ENCODE results near the gene SEPSECS. TPM values are rescaled to one million over a fixed set of nuclear protein-coding genes. Genes with fewer than 3 reads are reported as not detected.

Gene SEPSECS
- total RNA-seq, 3 donors from 2014 or later (not counting 1 experiment from before 2014, with no cell fraction given): 18.5 to 26.6 (median 20.7) TPM

DNA sequence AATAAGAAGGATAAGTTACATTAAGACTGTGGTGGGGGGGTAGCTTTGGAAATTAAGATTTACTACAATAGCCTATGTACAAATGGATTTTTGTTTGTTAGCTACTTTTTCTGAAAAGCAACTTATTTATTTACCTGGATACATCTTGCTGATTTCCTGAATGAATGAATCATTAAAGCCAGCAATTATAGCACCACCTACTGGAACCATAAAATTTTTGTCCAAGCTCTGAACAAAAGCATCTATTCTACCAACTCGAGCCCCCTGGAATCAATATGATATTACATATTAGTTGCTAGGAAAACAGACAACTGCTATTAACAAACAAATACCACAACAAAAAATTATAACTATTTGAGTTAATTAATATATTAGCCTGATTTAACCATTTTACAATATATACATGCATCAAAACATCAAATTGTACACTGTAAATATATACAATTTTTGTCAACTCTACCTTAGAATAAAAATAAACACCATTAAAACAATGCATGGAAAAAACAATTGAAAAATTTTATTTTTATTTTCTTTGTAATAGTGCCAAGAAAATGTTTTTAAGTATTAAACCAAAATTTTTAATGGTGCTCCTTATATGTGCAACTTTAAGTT, 15.3 kb downstream of the SEPSECS start:
- H3K9me3 Mint-ChIP-seq: no peaks in the 10 kb centered on the region
- Histone ChIP-seq H3K9me3 (ENCODE audit: control insufficient read depth, insufficient read depth, low read length) (no peaks in the 10 kb centered on the region), H3K27ac (ENCODE audit: low read length) (no peak overlapping the region), H3K4me1 (ENCODE audit: control insufficient read depth, insufficient read depth, low read length) (no peaks in the 10 kb centered on the region), H3K4me3 (ENCODE audit: low read length) (no peak overlapping the region), H3K36me3 (ENCODE audit: control insufficient read depth, insufficient read depth, low read length) (peaks cover 14% of the 10 kb centered on the region), H3K27me3 (ENCODE audit: control insufficient read depth, insufficient read depth, low read length) (no peaks in the 10 kb centered on the region)
- H3K4me1 Mint-ChIP-seq: peaks cover 0 to 7% of the 10 kb centered on the region in 2 donors
- TF ChIP-seq, protein P1, sequence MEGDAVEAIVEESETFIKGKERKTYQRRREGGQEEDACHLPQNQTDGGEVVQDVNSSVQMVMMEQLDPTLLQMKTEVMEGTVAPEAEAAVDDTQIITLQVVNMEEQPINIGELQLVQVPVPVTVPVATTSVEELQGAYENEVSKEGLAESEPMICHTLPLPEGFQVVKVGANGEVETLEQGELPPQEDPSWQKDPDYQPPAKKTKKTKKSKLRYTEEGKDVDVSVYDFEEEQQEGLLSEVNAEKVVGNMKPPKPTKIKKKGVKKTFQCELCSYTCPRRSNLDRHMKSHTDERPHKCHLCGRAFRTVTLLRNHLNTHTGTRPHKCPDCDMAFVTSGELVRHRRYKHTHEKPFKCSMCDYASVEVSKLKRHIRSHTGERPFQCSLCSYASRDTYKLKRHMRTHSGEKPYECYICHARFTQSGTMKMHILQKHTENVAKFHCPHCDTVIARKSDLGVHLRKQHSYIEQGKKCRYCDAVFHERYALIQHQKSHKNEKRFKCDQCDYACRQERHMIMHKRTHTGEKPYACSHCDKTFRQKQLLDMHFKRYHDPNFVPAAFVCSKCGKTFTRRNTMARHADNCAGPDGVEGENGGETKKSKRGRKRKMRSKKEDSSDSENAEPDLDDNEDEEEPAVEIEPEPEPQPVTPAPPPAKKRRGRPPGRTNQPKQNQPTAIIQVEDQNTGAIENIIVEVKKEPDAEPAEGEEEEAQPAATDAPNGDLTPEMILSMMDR (IDR thresholded peaks at IDR 0.05): peak; percentile 53
- no peaks in the 10 kb centered on the region for H3K27me3 Mint-ChIP-seq (ENCODE audit: low read depth in 2 of 2)
- DNase-seq (peak in 1 of 2 donors; percentile 27), ATAC-seq (no peak)
- H3K4me3 Mint-ChIP-seq: no peak overlapping the region
- intact Hi-C loops (cut with micrococcal nuclease): no loop called here
- H3K36me3 Mint-ChIP-seq: no peaks in the 10 kb centered on the region
- H3K27ac Mint-ChIP-seq: no peak overlapping the region
- 60% methylated on average over 1 of the region's 1 CpG for WGBS (ENCODE audit: insufficient coverage)

DNA sequence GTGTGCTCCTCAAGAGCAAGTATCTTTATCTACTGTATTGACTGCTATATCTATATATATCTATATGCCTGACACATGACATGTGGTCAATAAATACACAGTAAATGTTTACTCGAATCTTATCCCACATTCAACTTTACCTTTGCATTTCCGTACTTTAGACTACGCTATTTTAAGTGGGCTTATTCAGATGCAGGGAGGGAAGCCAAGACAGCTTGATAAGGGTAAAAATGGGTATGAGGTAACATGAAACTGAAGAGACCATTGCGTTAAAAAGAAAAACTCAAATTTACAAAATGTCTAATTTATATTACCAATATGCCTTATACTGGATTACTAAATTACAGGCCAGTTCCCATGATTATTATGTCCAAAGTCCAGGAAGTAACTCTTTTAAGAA, 17.8 kb downstream of the SEPSECS start:
- peaks cover 0 to 7% of the 10 kb centered on the region in 2 donors for H3K4me1 Mint-ChIP-seq
- Histone ChIP-seq H3K36me3 (ENCODE audit: control insufficient read depth, insufficient read depth, low read length) (peaks cover 17% of the 10 kb centered on the region), H3K27ac (ENCODE audit: low read length) (no peak overlapping the region), H3K4me3 (ENCODE audit: low read length) (no peak overlapping the region), H3K9me3 (ENCODE audit: control insufficient read depth, insufficient read depth, low read length) (no peaks in the 10 kb centered on the region), H3K4me1 (ENCODE audit: control insufficient read depth, insufficient read depth, low read length) (no peaks in the 10 kb centered on the region), H3K27me3 (ENCODE audit: control insufficient read depth, insufficient read depth, low read length) (no peaks in the 10 kb centered on the region)
- H3K9me3 Mint-ChIP-seq: no peaks in the 10 kb centered on the region
- no peaks in the 10 kb centered on the region for H3K36me3 Mint-ChIP-seq
- no peaks in the 10 kb centered on the region for H3K27me3 Mint-ChIP-seq (ENCODE audit: low read depth in 2 of 2)
- ATAC-seq (no peak), DNase-seq (no peak)
- TF ChIP-seq, protein P1 (IDR thresholded peaks at IDR 0.05): no peak
- no peak overlapping the region for H3K27ac Mint-ChIP-seq
- WGBS (ENCODE audit: insufficient coverage): no CpG with 5 or more reads among the region's 4 CpGs
- H3K4me3 Mint-ChIP-seq: no peak overlapping the region
- intact Hi-C loops (cut with micrococcal nuclease): no loop called here

DNA sequence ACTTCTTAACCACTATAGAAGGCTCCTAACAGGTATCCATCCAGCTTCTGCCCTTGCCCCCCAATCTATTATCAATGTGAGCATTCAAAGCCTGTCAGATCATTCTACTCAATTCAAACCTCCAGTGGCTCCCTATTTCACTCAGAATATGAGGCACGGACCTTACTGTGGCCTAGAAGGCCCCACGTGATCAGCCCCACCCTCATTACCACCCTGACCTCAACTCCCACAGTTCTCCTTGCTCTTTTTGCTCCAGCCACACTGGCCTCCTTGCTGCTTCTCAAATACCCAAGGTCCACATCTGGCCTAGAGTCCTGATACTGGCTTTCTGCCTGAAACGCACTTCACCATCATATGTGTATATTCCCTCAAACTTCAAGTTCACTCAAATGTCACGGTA, 18.7 kb downstream of the SEPSECS start:
- H3K9me3 ChIP-seq (ENCODE audit: control insufficient read depth, insufficient read depth, low read length): no peaks in the 10 kb centered on the region
- Mint-ChIP-seq H3K4me1 (peaks cover 0 to 15% of the 10 kb centered on the region in 2 donors), H3K27ac (no peak overlapping the region), H3K27me3 (ENCODE audit: low read depth in 2 of 2) (no peaks in the 10 kb centered on the region), H3K9me3 (no peaks in the 10 kb centered on the region), H3K36me3 (peaks cover 5% of the 10 kb centered on the region), H3K4me3 (no peak overlapping the region)
- no peaks in the 10 kb centered on the region for H3K27me3 ChIP-seq (ENCODE audit: control insufficient read depth, insufficient read depth, low read length)
- no peak overlapping the region for H3K4me3 ChIP-seq (ENCODE audit: low read length)
- 80% methylated on average over 4 of the region's 4 CpGs for WGBS (ENCODE audit: insufficient coverage)
- H3K27ac ChIP-seq (ENCODE audit: low read length): no peak overlapping the region
- DNase-seq: no peak
- intact Hi-C loops (cut with micrococcal nuclease): no loop called here
- TF ChIP-seq, protein P1 (IDR thresholded peaks at IDR 0.05): no peak
- ATAC-seq: no peak
- H3K4me1 ChIP-seq (ENCODE audit: control insufficient read depth, insufficient read depth, low read length): no peaks in the 10 kb centered on the region
- peaks cover 17% of the 10 kb centered on the region for H3K36me3 ChIP-seq (ENCODE audit: control insufficient read depth, insufficient read depth, low read length)

DNA sequence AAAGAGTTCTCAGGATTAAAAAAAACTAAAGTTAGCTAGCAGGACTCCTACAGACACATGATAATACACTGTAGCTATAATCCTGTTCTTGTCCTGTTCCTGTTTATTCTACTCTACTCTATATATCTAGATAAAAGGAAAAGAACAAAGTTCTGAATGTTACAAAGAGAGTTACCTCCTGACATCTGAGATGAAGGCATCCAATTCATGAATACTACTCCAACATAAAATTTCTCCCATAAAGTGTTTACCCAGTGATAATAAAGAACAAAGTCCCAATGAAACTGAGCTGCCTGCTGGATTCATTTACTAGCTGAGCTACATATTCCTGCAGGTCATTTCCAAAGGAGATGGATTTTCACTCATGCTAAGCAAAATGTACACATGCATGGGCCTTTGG, 27.1 kb downstream of the SEPSECS start:
- Histone ChIP-seq H3K36me3 (ENCODE audit: control insufficient read depth, insufficient read depth, low read length) (no peaks in the 10 kb centered on the region), H3K27ac (ENCODE audit: low read length) (no peak overlapping the region), H3K4me1 (ENCODE audit: control insufficient read depth, insufficient read depth, low read length) (no peaks in the 10 kb centered on the region), H3K27me3 (ENCODE audit: control insufficient read depth, insufficient read depth, low read length) (no peaks in the 10 kb centered on the region), H3K9me3 (ENCODE audit: control insufficient read depth, insufficient read depth, low read length) (no peaks in the 10 kb centered on the region), H3K4me3 (ENCODE audit: low read length) (no peak overlapping the region)
- H3K36me3 Mint-ChIP-seq: peaks cover 5% of the 10 kb centered on the region
- TF ChIP-seq, protein P1 (IDR thresholded peaks at IDR 0.05): no peak
- H3K4me1 Mint-ChIP-seq: peaks cover 0 to 26% of the 10 kb centered on the region in 2 donors
- DNase-seq (no peak), ATAC-seq (no peak)
- H3K27ac Mint-ChIP-seq: no peak overlapping the region
- H3K27me3 Mint-ChIP-seq (ENCODE audit: low read depth in 2 of 2): no peaks in the 10 kb centered on the region
- intact Hi-C loops (cut with micrococcal nuclease): no loop called here
- H3K9me3 Mint-ChIP-seq: no peaks in the 10 kb centered on the region
- H3K4me3 Mint-ChIP-seq: no peak overlapping the region
